Trophoblast cell (in vitro differentiated cells and primary cell): ENCODE data around the gene BCL10.

ENCODE experiments used
- DNase-seq, 2 donors: peaks; one replicate each; pipeline ENCODE4 v3.0.0-alpha.2; 2016
- H2AFZ ChIP-seq: 2 replicates; pipeline ENCODE4 v1.6.1; 2013; ENCODE audit warnings: low read length, moderate library complexity, mild to moderate bottlenecking; ENCODE audit not compliant: insufficient read depth, poor library complexity
- H2AK5ac ChIP-seq: 2 replicates; pipeline ENCODE4 v1.6.1; 2013; ENCODE audit warnings: mild to moderate bottlenecking, low read length
- H2BK120ac ChIP-seq: 2 replicates; pipeline ENCODE4 v1.6.1; 2013; ENCODE audit warnings: low read length, mild to moderate bottlenecking, moderate library complexity; ENCODE audit not compliant: insufficient read depth, poor library complexity
- H2BK12ac ChIP-seq: 2 replicates; pipeline ENCODE4 v1.6.1; 2013; ENCODE audit warnings: mild to moderate bottlenecking, low read length, moderate library complexity
- H2BK5ac ChIP-seq: 2 replicates; pipeline ENCODE4 v1.6.1; 2013; ENCODE audit warnings: low read length, low read depth, moderate library complexity, mild to moderate bottlenecking; ENCODE audit not compliant: poor library complexity
- H3K14ac ChIP-seq: 2 replicates; pipeline ENCODE4 v1.6.1; 2013; ENCODE audit warnings: mild to moderate bottlenecking, low read length
- H3K18ac ChIP-seq: 2 replicates; pipeline ENCODE4 v1.6.1; 2013; ENCODE audit warnings: mild to moderate bottlenecking, low read length
- H3K23ac ChIP-seq: 2 replicates; pipeline ENCODE4 v1.6.1; 2013; ENCODE audit warnings: low read length
- H3K27ac ChIP-seq: 2 replicates; pipeline ENCODE4 v1.5.1; 2013; ENCODE audit warnings: low read depth, mild to moderate bottlenecking, inconsistent platforms, low read length, moderate library complexity
- H3K27me3 ChIP-seq: 2 replicates; pipeline ENCODE4 v1.6.1; 2013; ENCODE audit warnings: inconsistent platforms, mild to moderate bottlenecking, low read length, moderate library complexity; ENCODE audit not compliant: insufficient read depth
- H3K36me3 ChIP-seq, 2 experiments: 1 replicate in 1 of 2; 2 replicates in 1 of 2; pipeline ENCODE4 v1.6.1; 2013; ENCODE audit warnings: low read length in 2 of 2, mild to moderate bottlenecking in 2 of 2, moderate library complexity in 1 of 2; ENCODE audit not compliant: insufficient read depth in 2 of 2, control insufficient read depth in 1 of 2
- H3K4ac ChIP-seq: 2 replicates; pipeline ENCODE4 v1.6.1; 2013; ENCODE audit warnings: low read depth, mild to moderate bottlenecking, low read length, moderate library complexity
- H3K4me1 ChIP-seq, 2 experiments: 1 replicate in 1 of 2; 2 replicates in 1 of 2; pipeline ENCODE4 v1.6.1; 2013; ENCODE audit warnings: low read length in 2 of 2, mild to moderate bottlenecking in 2 of 2, moderate library complexity in 1 of 2; ENCODE audit not compliant: insufficient read depth in 2 of 2, control insufficient read depth in 1 of 2
- H3K4me2 ChIP-seq: 2 replicates; pipeline ENCODE4 v1.6.1; 2013; ENCODE audit warnings: inconsistent platforms, mild to moderate bottlenecking, low read length, moderate library complexity
- H3K4me3 ChIP-seq: 2 replicates; pipeline ENCODE4 v1.5.1; 2013; ENCODE audit warnings: mild to moderate bottlenecking, low read depth, low read length, inconsistent platforms
- H3K79me1 ChIP-seq: one replicate; pipeline ENCODE4 v1.6.1; 2013; ENCODE audit warnings: low read length
- H3K79me2 ChIP-seq: 2 replicates; pipeline ENCODE4 v1.6.1; 2013; ENCODE audit warnings: low read length, mild to moderate bottlenecking; ENCODE audit not compliant: control insufficient read depth, insufficient read depth, poor library complexity
- H3K9ac ChIP-seq: 2 replicates; pipeline ENCODE4 v1.6.1; 2013; ENCODE audit warnings: mild to moderate bottlenecking, low read length
- H3K9me3 ChIP-seq: 2 replicates; pipeline ENCODE4 v1.6.1; 2013; ENCODE audit warnings: low read depth, mild to moderate bottlenecking, control low read depth, inconsistent platforms, low read length; ENCODE audit not compliant: insufficient read depth
- H4K12ac ChIP-seq: 2 replicates; pipeline ENCODE4 v1.6.1; 2013; ENCODE audit warnings: low read depth, mild to moderate bottlenecking, low read length, moderate library complexity
- H4K8ac ChIP-seq: 2 replicates; pipeline ENCODE4 v1.6.1; 2013; ENCODE audit warnings: low read depth, mild to moderate bottlenecking, low read length, moderate library complexity
- H4K91ac ChIP-seq: one replicate; pipeline ENCODE4 v1.6.1; 2013; ENCODE audit warnings: low read depth, mild to moderate bottlenecking, low read length, moderate library complexity
- WGBS: extraction: QIAGEN DNeasy Blood & Tissue Kit; methylation state at CpG from one replicate; pipeline ENCODE4 v1.1.7; 2013; ENCODE audit warnings: missing lambda C conversion rate; ENCODE audit not compliant: insufficient read length, insufficient coverage; ENCODE audit errors: extremely low coverage; 5-methylcytosine and 5-hydroxymethylcytosine counted together

Gene BCL10

DNA sequence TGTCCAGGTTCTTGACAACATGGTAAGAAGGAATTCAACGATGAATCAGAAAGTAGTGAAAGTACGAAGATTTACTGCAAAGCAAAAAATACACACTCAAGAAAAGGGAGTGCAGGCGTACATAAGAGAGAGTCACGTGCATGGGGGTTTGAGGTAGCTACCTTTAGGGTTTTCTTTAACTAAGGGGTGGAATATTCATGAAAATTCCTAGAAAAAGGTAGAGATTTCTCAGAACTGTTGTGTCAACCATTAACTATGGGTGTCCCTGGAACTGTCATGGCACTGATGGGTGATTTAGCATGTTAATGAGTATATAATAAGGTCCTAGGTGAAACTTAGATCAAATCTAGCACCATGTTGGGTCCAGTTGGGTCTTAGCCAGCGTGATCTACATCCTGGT lies 53.1 kb downstream of the BCL10 start:
- peak overlapping the region; percentile 73 for H2BK12ac ChIP-seq
- H4K8ac ChIP-seq, result no peak overlapping the region
- no peak overlapping the region for H3K23ac ChIP-seq
- peak overlapping the region; percentile 76 for H2BK120ac ChIP-seq
- DNase-seq, result no peak
- H3K9ac ChIP-seq, result no peak overlapping the region
- H3K27me3 ChIP-seq, result no peaks in the 10 kb centered on the region
- no CpG with 5 or more reads among the region's 5 CpGs for WGBS
- H2BK5ac ChIP-seq, result peak overlapping the region; percentile 26
- no peak overlapping the region for H3K4me2 ChIP-seq
- H3K4me1 ChIP-seq, result peaks cover 0 to 7% of the 10 kb centered on the region in 2 experiments
- H3K36me3 ChIP-seq, result no peaks in the 10 kb centered on the region
- H3K79me2 ChIP-seq, result no peaks in the 10 kb centered on the region
- no peak overlapping the region for H3K14ac ChIP-seq
- no peak overlapping the region for H4K91ac ChIP-seq
- H2AFZ ChIP-seq, result no peak overlapping the region
- no peaks in the 10 kb centered on the region for H3K9me3 ChIP-seq
- H3K4ac ChIP-seq, result no peak overlapping the region
- H3K4me3 ChIP-seq, result no peak overlapping the region
- no peak overlapping the region for H3K18ac ChIP-seq
- H3K79me1 ChIP-seq, result peaks cover 10% of the 10 kb centered on the region
- H4K12ac ChIP-seq, result no peak overlapping the region
- peak overlapping the region; percentile 84 for H3K27ac ChIP-seq
- H2AK5ac ChIP-seq, result no peak overlapping the region

DNA sequence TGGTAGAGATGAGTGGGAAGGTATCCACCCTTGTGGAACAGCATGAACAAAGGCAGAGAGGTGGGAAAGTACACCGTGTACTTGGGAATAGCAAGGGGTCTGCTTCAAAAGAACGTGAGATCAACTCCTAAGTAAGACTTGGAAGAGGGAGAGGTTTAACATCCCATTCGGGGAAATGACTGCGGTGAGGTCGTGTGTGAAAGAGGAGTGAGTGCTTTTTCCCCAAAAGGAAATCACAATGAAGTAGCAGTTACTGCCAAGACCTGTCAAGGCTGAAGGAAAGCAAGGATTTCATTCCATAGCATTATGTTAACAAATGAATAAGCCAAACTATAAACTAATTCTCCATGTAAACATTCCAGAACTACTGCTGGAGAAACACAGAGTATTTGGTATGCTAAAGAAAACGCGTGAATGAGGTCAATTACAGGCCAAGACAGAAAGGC lies 55.7 kb downstream of the BCL10 start:
- no peak overlapping the region for H3K18ac ChIP-seq
- no peak overlapping the region for H2BK5ac ChIP-seq
- no peaks in the 10 kb centered on the region for H3K36me3 ChIP-seq
- peaks cover 0 to 7% of the 10 kb centered on the region in 2 experiments for H3K4me1 ChIP-seq
- no peak overlapping the region for H2BK12ac ChIP-seq
- no peaks in the 10 kb centered on the region for H3K27me3 ChIP-seq
- H3K27ac ChIP-seq, result no peak overlapping the region
- peak overlapping the region; percentile 4 for H4K8ac ChIP-seq
- no peak overlapping the region for H4K91ac ChIP-seq
- no peak overlapping the region for H2AK5ac ChIP-seq
- no peak for DNase-seq
- no peak overlapping the region for H4K12ac ChIP-seq
- H3K9ac ChIP-seq, result no peak overlapping the region
- no peak overlapping the region for H2AFZ ChIP-seq
- H3K4ac ChIP-seq, result no peak overlapping the region
- no peak overlapping the region for H3K4me2 ChIP-seq
- H3K79me1 ChIP-seq, result peaks cover 10% of the 10 kb centered on the region
- no CpG with 5 or more reads among the region's 7 CpGs for WGBS
- H3K4me3 ChIP-seq, result no peak overlapping the region
- H3K79me2 ChIP-seq, result no peaks in the 10 kb centered on the region
- no peaks in the 10 kb centered on the region for H3K9me3 ChIP-seq
- no peak overlapping the region for H2BK120ac ChIP-seq
- H3K23ac ChIP-seq, result no peak overlapping the region
- H3K14ac ChIP-seq, result no peak overlapping the region

DNA sequence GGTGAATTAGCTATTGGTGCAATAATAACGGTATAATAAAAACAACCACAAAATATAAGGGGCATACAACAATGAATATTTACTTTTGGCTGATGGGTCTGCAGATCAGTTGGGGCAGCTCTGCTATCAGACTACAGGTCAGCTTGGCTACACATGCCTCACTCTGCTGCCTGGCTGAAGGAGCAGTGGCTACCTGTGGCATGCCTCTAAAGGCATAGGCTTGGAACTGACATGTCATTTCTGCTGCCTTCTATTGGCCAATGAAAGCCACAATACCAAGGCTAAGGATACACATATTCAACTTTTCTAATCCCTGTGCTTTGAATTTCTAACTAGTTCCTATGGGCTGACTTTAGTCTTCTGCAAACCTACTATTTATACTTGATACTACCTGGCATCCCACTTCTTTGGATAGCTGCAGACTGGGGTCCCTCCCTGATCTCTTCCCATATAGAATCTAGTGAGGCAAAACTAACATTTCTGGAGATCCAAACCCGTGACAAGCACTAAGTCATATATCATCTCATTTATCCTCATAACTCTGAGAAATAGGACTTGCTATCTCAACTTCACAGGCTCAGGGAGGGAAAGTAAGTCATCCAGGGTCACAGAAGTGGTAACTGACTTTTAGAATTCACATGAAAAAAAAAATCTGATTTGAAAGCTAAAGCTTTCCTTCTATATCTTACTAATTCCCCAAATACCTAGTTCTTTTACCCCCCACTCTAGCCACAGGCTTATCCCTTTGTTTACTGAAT lies 56.4 kb downstream of the BCL10 start:
- no peak overlapping the region for H4K12ac ChIP-seq
- no peak overlapping the region for H2BK12ac ChIP-seq
- H2BK5ac ChIP-seq, result no peak overlapping the region
- no peak for DNase-seq
- H3K27me3 ChIP-seq, result no peaks in the 10 kb centered on the region
- no peak overlapping the region for H2AFZ ChIP-seq
- peaks cover 6% of the 10 kb centered on the region for H3K79me1 ChIP-seq
- no peak overlapping the region for H3K23ac ChIP-seq
- no peak overlapping the region for H3K18ac ChIP-seq
- no peak overlapping the region for H3K4ac ChIP-seq
- H4K91ac ChIP-seq, result no peak overlapping the region
- WGBS, result no CpG with 5 or more reads among the region's 2 CpGs
- H2BK120ac ChIP-seq, result no peak overlapping the region
- no peak overlapping the region for H3K4me2 ChIP-seq
- no peak overlapping the region for H3K4me3 ChIP-seq
- no peaks in the 10 kb centered on the region for H3K36me3 ChIP-seq
- H3K79me2 ChIP-seq, result no peaks in the 10 kb centered on the region
- peaks cover 0 to 5% of the 10 kb centered on the region in 2 experiments for H3K4me1 ChIP-seq
- H3K9ac ChIP-seq, result no peak overlapping the region
- no peak overlapping the region for H3K27ac ChIP-seq
- H3K14ac ChIP-seq, result no peak overlapping the region
- no peaks in the 10 kb centered on the region for H3K9me3 ChIP-seq
- H4K8ac ChIP-seq, result no peak overlapping the region
- H2AK5ac ChIP-seq, result no peak overlapping the region

DNA sequence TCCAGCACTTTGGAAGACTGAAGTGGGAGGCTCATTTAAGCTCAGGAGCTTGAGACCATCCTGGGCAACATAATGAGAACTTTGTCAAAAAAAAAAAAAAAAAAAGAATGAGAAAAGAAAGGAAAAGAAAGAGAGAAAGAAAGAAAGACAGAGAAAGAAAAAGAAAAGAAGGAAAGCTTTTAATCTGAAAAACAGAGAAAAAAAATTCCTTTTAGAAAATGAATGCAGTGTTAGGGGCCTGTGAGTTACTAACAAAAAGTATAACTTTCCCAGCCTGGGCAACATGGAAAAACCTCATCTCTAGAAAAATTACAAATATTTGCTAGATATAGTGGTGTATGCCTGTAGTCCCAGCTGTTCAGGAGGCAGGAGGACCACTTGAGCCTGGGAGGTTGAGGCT lies 59.7 kb downstream of the BCL10 start:
- no peak overlapping the region for H3K23ac ChIP-seq

More for the DNA sequence above, 59.7 kb downstream of the BCL10 start:
- no peak overlapping the region for H4K8ac ChIP-seq
- no peak overlapping the region for H4K12ac ChIP-seq
- H3K4me3 ChIP-seq, result no peak overlapping the region
- no peak overlapping the region for H2AFZ ChIP-seq
- H3K4ac ChIP-seq, result no peak overlapping the region
- H3K4me2 ChIP-seq, result no peak overlapping the region
- no peak overlapping the region for H3K18ac ChIP-seq
- H3K9me3 ChIP-seq, result no peaks in the 10 kb centered on the region
- H3K27ac ChIP-seq, result no peak overlapping the region
- H3K4me1 ChIP-seq, result no peaks in the 10 kb centered on the region
- no peaks in the 10 kb centered on the region for H3K79me1 ChIP-seq
- no peaks in the 10 kb centered on the region for H3K27me3 ChIP-seq
- no peak overlapping the region for H4K91ac ChIP-seq
- H2BK12ac ChIP-seq, result no peak overlapping the region
- no peaks in the 10 kb centered on the region for H3K79me2 ChIP-seq
- no peak overlapping the region for H3K9ac ChIP-seq
- H2BK5ac ChIP-seq, result no peak overlapping the region
- H3K36me3 ChIP-seq, result no peaks in the 10 kb centered on the region
- H2AK5ac ChIP-seq, result no peak overlapping the region
- H2BK120ac ChIP-seq, result no peak overlapping the region
- no peak overlapping the region for H3K14ac ChIP-seq
- no peak for DNase-seq
